T-cell (primary cell): Measurements from ENCODE around the gene SPSB2. TPM values are rescaled to one million over a fixed set of nuclear protein-coding genes. Genes with fewer than 3 reads are reported as not detected.
"Not testable (repeated sequence)": the region's sequence is repeated elsewhere in the genome, so short reads cannot be mapped to it uniquely, and the experiment has no call there.

Source experiments
- ATAC-seq, 4 experiments: fragments of 200-7000 bp in 3 of 4; fragments of 150-1000 bp in 1 of 4; cut with Tn5 transposase; replicated peaks in 1 of 4; 1 replicate in 3 of 4; 2 replicates in 1 of 4; pipeline ENCODE4 v1.10.0; 2021; ENCODE audit warnings: moderate library complexity in 3 of 4, mild to moderate bottlenecking in 2 of 4, moderate number of reproducible peaks in 1 of 4
- CTCF ChIA-PET, 2 donors: fragments of 300-600 bp; sonication (Branson Sonifier 250); formaldehyde crosslinking; loops; one replicate each; lab custom pipeline; 2022; ENCODE audit warnings: antibody characterized with exemption in 2 of 2; lab: Charles Lee
- POLR2A ChIA-PET, 2 donors: fragments of 300-600 bp; sonication (Branson Sonifier 250); formaldehyde crosslinking; loops; one replicate each; lab custom pipeline; 2022; ENCODE audit warnings: antibody characterized with exemption in 2 of 2; lab: Charles Lee
- DNase-seq, 35 experiments: peaks; one replicate each; pipeline versions ENCODE4 v3.0.0 to v3.0.0-alpha.2; 2013 to 2023
- H3K27ac ChIP-seq: one replicate; pipeline ENCODE4 v1.5.1; 2013; ENCODE audit warnings: low read length
- H3K27me3 ChIP-seq, 2 experiments: replicated peaks in 1 of 2; 1 replicate in 1 of 2; 2 replicates in 1 of 2; pipeline versions ENCODE4 v1.6.1 to v1.7.0; 2013; ENCODE audit warnings: low read length in 1 of 2, mixed read lengths in 1 of 2; ENCODE audit not compliant: control insufficient read depth in 2 of 2, insufficient read depth in 2 of 2; ENCODE audit errors: extremely low read depth in 1 of 2
- H3K36me3 ChIP-seq, 2 donors: 1 replicate in 1 of 2; 2 replicates in 1 of 2; pipeline versions ENCODE4 v1.6.1 to v1.7.0; 2013; ENCODE audit warnings: low read length in 1 of 2; ENCODE audit not compliant: control insufficient read depth in 2 of 2, insufficient read depth in 1 of 2; ENCODE audit errors: extremely low read depth in 1 of 2
- H3K4me1 ChIP-seq, 2 experiments: 1 replicate in 1 of 2; 2 replicates in 1 of 2; pipeline versions ENCODE4 v1.6.1 to v1.7.0; 2013; ENCODE audit warnings: low read length in 2 of 2, mixed read lengths in 1 of 2; ENCODE audit not compliant: insufficient read depth in 2 of 2, control insufficient read depth in 1 of 2; ENCODE audit errors: extremely low read depth in 1 of 2
- H3K4me3 ChIP-seq, 2 donors: 1 replicate in 1 of 2; 2 replicates in 1 of 2; pipeline versions ENCODE4 v1.5.1 to v1.7.0; 2013; ENCODE audit warnings: mild to moderate bottlenecking in 2 of 2, low read length in 1 of 2, moderate library complexity in 1 of 2; ENCODE audit not compliant: control insufficient read depth in 1 of 2; ENCODE audit errors: extremely low read depth in 1 of 2
- H3K9me3 ChIP-seq: 2 replicates; pipeline ENCODE4 v1.7.0; 2013
- H3K27ac Mint-ChIP-seq, 2 donors: one replicate each; pipeline ENCODE4 v1.8.0; 2020 to 2021; ENCODE audit warnings: mild to moderate bottlenecking in 2 of 2, mixed read lengths in 2 of 2
- H3K27me3 Mint-ChIP-seq, 2 donors: one replicate each; pipeline ENCODE4 v1.8.0; 2021 to 2022; ENCODE audit warnings: mixed read lengths in 2 of 2
- H3K36me3 Mint-ChIP-seq: one replicate; pipeline ENCODE4 v1.8.0; 2021; ENCODE audit warnings: mixed read lengths
- H3K4me1 Mint-ChIP-seq, 3 donors: one replicate each; pipeline ENCODE4 v1.8.0; 2020 to 2022; ENCODE audit warnings: mixed read lengths in 3 of 3, mild to moderate bottlenecking in 1 of 3
- H3K4me3 Mint-ChIP-seq, 3 donors: one replicate each; pipeline ENCODE4 v1.8.0; 2020 to 2022; ENCODE audit warnings: mild to moderate bottlenecking in 3 of 3, mixed read lengths in 3 of 3, moderate library complexity in 3 of 3
- H3K9me3 Mint-ChIP-seq, 3 donors: one replicate each; pipeline ENCODE4 v1.8.0; 2020 to 2022; ENCODE audit warnings: mixed read lengths in 3 of 3
- WGBS: methylation state at CpG from one replicate; pipeline ENCODE4 v1.1.5; 2013; ENCODE audit warnings: missing lambda C conversion rate; ENCODE audit not compliant: insufficient coverage; 5-methylcytosine and 5-hydroxymethylcytosine counted together
- total RNA-seq, 35 experiments: library from RNA in 6 of 35; stranded (reverse) in 6 of 35; fragments of 120-200 nt in 1 of 35; gene quantifications; one replicate each; pipeline versions ENCODE4 v1.2.1 to v1.2.4 and lab custom pipeline; 2013 to 2026

SPSB2 gene
- total RNA-seq, 5 donors from 2014 or later (not counting 1 experiment from before 2014, with no cell fraction given) = 6.2 to 25.9 (median 21.8) TPM

DNA sequence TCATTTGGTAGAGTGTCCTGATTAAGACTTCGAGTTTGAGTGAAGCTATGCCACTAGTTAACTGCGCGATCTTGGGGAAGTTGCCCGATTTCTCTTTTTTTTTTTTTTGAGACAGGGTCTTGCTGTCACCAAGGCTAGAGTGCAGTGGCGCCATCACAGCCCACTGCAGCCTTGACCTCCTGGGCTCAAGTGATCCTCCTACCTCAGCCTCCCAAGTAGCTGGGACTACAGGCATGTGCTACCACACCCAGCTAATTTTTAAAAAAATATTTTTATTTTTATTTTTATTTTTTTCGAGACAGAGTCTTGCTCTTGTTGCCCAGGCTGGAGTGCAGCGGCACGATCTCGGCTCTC, 889 bp upstream of the SPSB2 start:
- not testable (repeated sequence) for DNase-seq, H3K27me3 ChIP-seq, ATAC-seq, H3K27me3 Mint-ChIP-seq, H3K9me3 Mint-ChIP-seq, H3K9me3 ChIP-seq
- Mint-ChIP-seq H3K4me1 (peaks cover 40 to 45% (median 42%) of the 10 kb centered on the region in 3 donors), H3K4me3 (peak overlapping the region; percentile 87 to 93 (median 89)), H3K36me3 (peaks cover 20% of the 10 kb centered on the region), H3K27ac (peak overlapping the region; percentile 85 to 87)
- CTCF ChIA-PET = interaction anchor here in 1 of 2 donors (1.9 to 3.3 kb wide), 3 partner anchors 17 to 144 kb away, joined by 9 to 58 read pairs (median 43); partner anchors contain the start of genes CDCA3, LPCAT3 and USP5
- H3K36me3 ChIP-seq = peaks cover 0 to 21% of the 10 kb centered on the region in 2 donors
- H3K27ac ChIP-seq = peak overlapping the region; percentile 69
- POLR2A ChIA-PET = interaction anchor here (0.5 to 0.8 kb wide), 3 partner anchors 8 to 107 kb away, joined by 3 to 5 read pairs (median 4); no protein-coding TSS in a partner anchor
- peak overlapping the region; percentile 58 to 85 for H3K4me3 ChIP-seq
- 58% methylated on average over 7 of the region's 9 CpGs for WGBS
- peaks cover 16 to 50% of the 10 kb centered on the region in 2 experiments for H3K4me1 ChIP-seq

DNA sequence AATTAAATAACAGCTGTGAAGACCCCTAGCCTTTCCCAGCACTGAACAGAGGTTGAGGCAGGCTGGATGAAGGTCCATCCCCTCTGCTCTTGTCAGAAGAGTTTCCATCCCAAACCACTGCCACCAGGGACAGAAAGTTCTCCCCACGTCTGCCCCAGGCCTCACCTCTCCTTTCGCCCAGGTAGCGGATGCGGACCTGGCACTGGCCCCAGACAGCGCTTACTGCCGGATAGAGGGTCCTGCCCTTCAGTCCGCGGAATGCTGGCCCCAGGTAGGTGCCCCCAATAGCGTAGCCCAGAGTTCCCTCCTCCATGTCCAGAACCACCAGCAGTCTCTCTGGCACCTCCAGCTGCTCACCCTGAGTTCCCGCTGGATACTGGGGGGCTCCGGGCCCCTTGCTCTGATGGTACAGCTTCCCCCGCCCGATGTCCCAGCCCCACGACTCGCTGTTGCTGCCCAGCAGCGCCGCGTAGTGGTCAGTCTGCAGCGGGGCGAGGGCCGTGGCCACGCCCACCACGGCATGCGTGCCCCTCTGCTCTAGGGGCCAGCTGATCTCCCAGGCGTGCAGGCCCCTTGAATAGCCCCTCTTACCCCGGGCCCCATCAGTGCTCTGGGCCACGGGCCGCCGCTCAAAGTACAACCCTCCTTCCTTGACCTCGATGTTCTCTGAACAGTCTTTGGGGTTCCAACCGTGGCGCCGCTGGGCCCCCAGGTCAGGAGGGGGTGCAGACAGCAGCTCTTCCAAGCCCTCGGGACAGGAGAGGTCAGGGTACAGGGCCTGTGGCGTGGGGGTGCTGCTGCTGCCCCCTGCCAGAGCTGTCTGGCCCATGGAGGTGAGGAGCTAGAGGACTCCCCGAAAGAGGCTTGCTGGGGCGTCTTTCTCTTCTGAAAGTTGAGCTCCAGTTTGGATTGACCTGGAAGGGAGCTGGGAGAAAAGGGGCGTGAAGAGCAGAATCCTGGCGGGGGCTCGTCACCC, 742 bp downstream of the SPSB2 start:
- Histone ChIP-seq H3K4me1 (peaks cover 20 to 61% of the 10 kb centered on the region in 2 experiments), H3K4me3 (peak overlapping the region; percentile 77 to 94), H3K27ac (peak overlapping the region; percentile 63), H3K27me3 (no peaks in the 10 kb centered on the region), H3K36me3 (peaks cover 0 to 21% of the 10 kb centered on the region in 2 donors), H3K9me3 (no peaks in the 10 kb centered on the region)
- CTCF ChIA-PET = interaction anchor here (0.5 to 4.7 kb wide), 42 partner anchors 10 to 1211 kb away, joined by 3 to 58 read pairs (median 4); partner anchors contain the start of genes LPCAT3 (in 2 of the 2), C12orf57 (in 1 of the 2), C1RL (in 1 of the 2) and CDCA3 (in 1 of the 2)
- Mint-ChIP-seq H3K27me3 (no peaks in the 10 kb centered on the region), H3K4me3 (peak overlapping the region; percentile 87 to 93 (median 89)), H3K4me1 (peaks cover 49 to 56% (median 53%) of the 10 kb centered on the region in 3 donors), H3K9me3 (no peaks in the 10 kb centered on the region), H3K27ac (peak overlapping the region; percentile 88 to 90), H3K36me3 (peaks cover 22% of the 10 kb centered on the region)
- ATAC-seq (peak; percentile 38 to 46 (median 44)), DNase-seq (peak; percentile 55 to 91 (median 75))
- POLR2A ChIA-PET = interaction anchor here (0.5 to 1.8 kb wide), 9 partner anchors 9 to 314 kb away, joined by 3 to 11 read pairs (median 3); partner anchors contain the start of genes C12orf57 (in 1 of the 2), CDCA3 (in 1 of the 2), RNU7-1 (in 1 of the 2) and USP5 (in 1 of the 2)
- 2% methylated on average over 38 of the region's 40 CpGs for WGBS

DNA sequence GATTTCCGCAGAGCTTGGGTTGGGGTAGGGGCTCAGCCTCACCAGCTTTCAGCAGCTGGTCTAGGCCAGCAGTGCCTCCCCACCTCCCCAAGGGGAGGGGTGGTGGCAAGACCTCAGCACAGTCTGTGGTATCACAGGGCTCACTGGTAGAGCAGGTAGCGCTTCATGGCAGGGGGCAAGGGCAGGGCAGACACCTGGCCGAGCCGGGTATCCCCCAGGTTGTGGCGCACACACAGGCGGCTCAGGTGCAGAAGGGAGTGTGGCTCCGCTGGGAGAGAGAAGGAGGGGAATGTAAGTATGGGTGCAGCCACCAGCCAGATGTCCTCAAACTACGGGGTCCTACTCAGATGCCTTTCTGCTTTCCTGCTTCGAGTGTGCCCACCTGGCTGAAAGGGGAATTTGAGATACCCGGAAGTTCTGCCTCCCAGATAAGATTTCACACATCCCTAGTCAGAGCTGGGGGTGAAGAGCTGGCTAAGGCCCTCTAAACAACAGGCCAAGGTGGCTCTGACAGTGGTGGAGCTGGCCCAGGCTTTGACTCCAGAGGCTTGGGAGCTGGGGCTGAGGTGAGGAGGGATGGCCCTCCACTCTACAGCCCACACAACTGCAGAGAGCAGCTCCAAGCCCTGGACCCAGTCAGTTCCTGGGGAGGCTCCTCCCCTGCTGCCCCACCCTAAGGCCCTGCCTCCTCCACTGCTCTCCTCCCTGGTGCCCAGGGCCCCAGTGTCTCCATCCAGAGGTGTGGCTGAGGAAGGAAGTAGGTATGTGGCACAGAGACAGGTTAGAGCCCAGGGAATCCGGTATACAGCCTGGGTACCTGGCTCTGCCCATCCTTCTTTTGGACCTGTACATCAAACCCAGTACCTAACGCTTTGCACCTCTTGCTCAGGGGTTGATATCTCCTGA, 1.8 kb downstream of the SPSB2 start:
- CTCF ChIA-PET = interaction anchor here (0.7 to 4.7 kb wide), 16 partner anchors 16 to 256 kb away, joined by 3 to 58 read pairs (median 5); partner anchors contain the start of genes C12orf57 (in 1 of the 2), CDCA3 (in 1 of the 2), ENO2 (in 1 of the 2) and MLF2 (in 1 of the 2)
- Histone ChIP-seq H3K27ac (no peak overlapping the region), H3K27me3 (no peaks in the 10 kb centered on the region), H3K9me3 (no peaks in the 10 kb centered on the region), H3K36me3 (peaks cover 0 to 21% of the 10 kb centered on the region in 2 donors), H3K4me1 (peaks cover 20 to 69% of the 10 kb centered on the region in 2 experiments), H3K4me3 (peak overlapping the region; percentile 77 to 94)
- peaks cover 19% of the 10 kb centered on the region for H3K36me3 Mint-ChIP-seq
- 87% methylated on average over 8 of the region's 12 CpGs for WGBS
- no peaks in the 10 kb centered on the region for H3K9me3 Mint-ChIP-seq
- no peaks in the 10 kb centered on the region for H3K27me3 Mint-ChIP-seq
- H3K4me1 Mint-ChIP-seq = peaks cover 52 to 63% (median 59%) of the 10 kb centered on the region in 3 donors
- DNase-seq (peak in 5 of 35 experiments; percentile 14 to 35 (median 23)), ATAC-seq (no peak)
- H3K4me3 Mint-ChIP-seq = peak overlapping the region; percentile 87 to 93 (median 89)
- peak overlapping the region; percentile 89 to 90 for H3K27ac Mint-ChIP-seq
- POLR2A ChIA-PET = interaction anchor here in 1 of 2 donors (0.5 kb wide), 1 partner anchor 115 kb away, joined by 3 read pairs; no protein-coding TSS in a partner anchor

DNA sequence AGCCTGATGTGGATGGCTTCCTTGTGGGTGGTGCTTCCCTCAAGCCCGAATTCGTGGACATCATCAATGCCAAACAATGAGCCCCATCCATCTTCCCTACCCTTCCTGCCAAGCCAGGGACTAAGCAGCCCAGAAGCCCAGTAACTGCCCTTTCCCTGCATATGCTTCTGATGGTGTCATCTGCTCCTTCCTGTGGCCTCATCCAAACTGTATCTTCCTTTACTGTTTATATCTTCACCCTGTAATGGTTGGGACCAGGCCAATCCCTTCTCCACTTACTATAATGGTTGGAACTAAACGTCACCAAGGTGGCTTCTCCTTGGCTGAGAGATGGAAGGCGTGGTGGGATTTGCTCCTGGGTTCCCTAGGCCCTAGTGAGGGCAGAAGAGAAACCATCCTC, 2.8 kb downstream of the SPSB2 start:
- ATAC-seq, DNase-seq, H3K9me3 Mint-ChIP-seq, H3K27me3 Mint-ChIP-seq, H3K27ac ChIP-seq, H3K4me3 ChIP-seq, H3K27me3 ChIP-seq, H3K9me3 ChIP-seq: not testable (repeated sequence)
- Histone ChIP-seq H3K36me3 (peaks cover 0 to 25% of the 10 kb centered on the region in 2 donors), H3K4me1 (peaks cover 20 to 71% of the 10 kb centered on the region in 2 experiments)
- ChIA-PET CTCF (interaction anchor here (0.8 to 4.7 kb wide), 7 partner anchors 21 to 243 kb away, joined by 3 to 23 read pairs (median 5); partner anchors contain the start of genes C12orf57 (in 1 of the 2) and RNU7-1 (in 1 of the 2)), POLR2A (interaction anchor here (0.6 to 0.7 kb wide), 3 partner anchors 44 to 719 kb away, joined by 3 to 4 read pairs (median 4); partner anchors contain the start of gene ENO2 (in 1 of the 2))
- no CpG with 5 or more reads among the region's 4 CpGs for WGBS
- Mint-ChIP-seq H3K4me1 (peaks cover 54 to 60% (median 57%) of the 10 kb centered on the region in 3 donors), H3K27ac (peak overlapping the region; percentile 66 to 89), H3K4me3 (peak overlapping the region in 1 of 3 donors; percentile 93), H3K36me3 (peaks cover 21% of the 10 kb centered on the region)
